GM12878 (cell line): ENCODE data around the gene OR5F1. TPM values are rescaled to one million over a fixed set of nuclear protein-coding genes. Genes with fewer than 3 reads are reported as not detected.

ENCODE experiments used
- ATAC-seq: fragments of 200-7000 bp; cut with Tn5 transposase; 3 replicates; pipeline ENCODE4 v1.9.1; 2020; ENCODE audit warnings: mild to moderate bottlenecking, moderate library complexity
- BruUV-seq: library from RNA; stranded (reverse); fragments of 400-500 nt; replicated peaks from 2 replicates; lab custom pipeline; 2021; lab: Mats Ljungman, UMichigan
- CTCF ChIA-PET: fragments of 300-600 bp; sonication (Branson Sonifier 250); formaldehyde crosslinking; extraction: SDS; loops from one replicate; lab custom pipeline; 2021; ENCODE audit warnings: inconsistent platforms; lab: Yijun Ruan, JAX
- POLR2A ChIA-PET: fragments of 350-600 bp; formaldehyde crosslinking; extraction: SDS; loops from one replicate; lab custom pipeline; 2021; ENCODE audit warnings: inconsistent platforms; lab: Charles Lee
- RAD21 ChIA-PET: fragments of 300-600 bp; sonication (Branson Sonifier 250); formaldehyde crosslinking; loops from one replicate; lab custom pipeline; 2023; ENCODE audit warnings: antibody characterized with exemption; ENCODE audit not compliant: unreplicated experiment; lab: Charles Lee
- SMC1A ChIA-PET: fragments of 300-600 bp; sonication (Branson Sonifier 250); formaldehyde crosslinking; loops from one replicate; lab custom pipeline; 2023; ENCODE audit not compliant: unreplicated experiment, uncharacterized antibody; lab: Charles Lee
- DNase-seq: peaks from one replicate; pipeline ENCODE4 v3.0.0-alpha.2; 2011; ENCODE audit warnings: low read depth, low spot score
- FAIRE-seq: peaks from 3 replicates; lab custom pipeline; 2011; peaks lifted over from hg19 to GRCh38; lab: Jason Lieb, UNC
- H2AFZ ChIP-seq: 2 replicates; pipeline ENCODE4 v1.6.0; 2011; ENCODE audit warnings: low read depth, low read length, control low read depth; ENCODE audit not compliant: control insufficient read depth
- H3K27ac ChIP-seq: 2 replicates; pipeline ENCODE4 v1.5.1; 2011; ENCODE audit warnings: control low read depth; ENCODE audit not compliant: control insufficient read depth, insufficient read depth
- H3K27me3 ChIP-seq, 2 experiments: replicated peaks in 1 of 2; 2 replicates each; pipeline versions ENCODE4 v1.6.0 to v1.6.1; 2011; ENCODE audit warnings: low read length in 1 of 2; ENCODE audit not compliant: control insufficient read depth in 2 of 2, insufficient read depth in 2 of 2
- H3K36me3 ChIP-seq, 2 experiments: 2 replicates each; pipeline ENCODE4 v1.5.1; 2011; ENCODE audit warnings: low read length in 1 of 2; ENCODE audit not compliant: control insufficient read depth in 2 of 2, insufficient read depth in 2 of 2
- H3K4me1 ChIP-seq: 2 replicates; pipeline ENCODE4 v1.6.1; 2011; ENCODE audit warnings: mild to moderate bottlenecking, low read length, moderate library complexity, mixed read lengths; ENCODE audit not compliant: control insufficient read depth, insufficient read depth
- H3K4me2 ChIP-seq: 2 replicates; pipeline ENCODE4 v1.6.0; 2011; ENCODE audit warnings: control low read depth; ENCODE audit not compliant: control insufficient read depth, insufficient read depth
- H3K4me3 ChIP-seq: fragments of 200-600 bp; sonication (generic); 2 replicates; pipeline ENCODE4 v1.5.1; 2016
- H3K79me2 ChIP-seq: 2 replicates; pipeline ENCODE4 v1.6.0; 2011; ENCODE audit warnings: low read length; ENCODE audit not compliant: control insufficient read depth, insufficient read depth
- H3K9ac ChIP-seq: 2 replicates; pipeline ENCODE4 v1.8.0; 2011; ENCODE audit warnings: low read length, control low read depth, mixed read lengths; ENCODE audit not compliant: control insufficient read depth, insufficient read depth
- H3K9me3 ChIP-seq: replicated peaks from 3 replicates; pipeline ENCODE4 v1.5.1; 2011; ENCODE audit warnings: mild to moderate bottlenecking, low read length; ENCODE audit not compliant: control insufficient read depth, insufficient read depth
- H4K20me1 ChIP-seq: 2 replicates; pipeline ENCODE4 v1.6.0; 2011; ENCODE audit not compliant: control insufficient read depth, insufficient read depth
- CBFB ChIP-seq: IDR thresholded peaks from 2 replicates; pipeline ENCODE4 v1.6.1; 2016; ENCODE audit warnings: antibody characterized with exemption, low read depth
- DPF2 ChIP-seq: fragments of 450-650 bp; IDR thresholded peaks from 2 replicates; pipeline ENCODE4 v1.6.1; 2017; ENCODE audit warnings: mild to moderate bottlenecking
- EZH2 ChIP-seq: IDR thresholded peaks from 2 replicates; pipeline ENCODE4 v1.6.1; 2012; ENCODE audit warnings: low read depth, mild to moderate bottlenecking, control low read depth, inconsistent platforms, low read length, borderline replicate concordance; ENCODE audit not compliant: control insufficient read depth
- FOXM1 ChIP-seq: IDR thresholded peaks from 2 replicates; pipeline ENCODE4 v1.6.1; 2012; ENCODE audit warnings: low read depth, mild to moderate bottlenecking, inconsistent platforms, low read length, moderate library complexity
- IKZF2 ChIP-seq, 2 experiments: fragments of 450-650 bp; IDR thresholded peaks; 2 replicates each; pipeline ENCODE4 v1.6.1; 2017; ENCODE audit warnings: mild to moderate bottlenecking in 2 of 2, moderate library complexity in 2 of 2
- LARP7 ChIP-seq: fragments of 450-650 bp; IDR thresholded peaks from 2 replicates; pipeline ENCODE4 v1.6.1; 2017; ENCODE audit warnings: mild to moderate bottlenecking
- MTA2 ChIP-seq: fragments of 450-650 bp; IDR thresholded peaks from 2 replicates; pipeline ENCODE4 v1.6.1; 2016; ENCODE audit warnings: low read depth, mild to moderate bottlenecking, moderate library complexity
- NFYA ChIP-seq: IDR thresholded peaks from 2 replicates; pipeline ENCODE4 v1.6.1; 2011; ENCODE audit warnings: low read depth, mild to moderate bottlenecking, low read length, improper control_type of control experiment, borderline replicate concordance
- NFYB ChIP-seq: IDR thresholded peaks from 2 replicates; pipeline ENCODE4 v1.6.1; 2011; ENCODE audit warnings: low read depth, mild to moderate bottlenecking, low read length, improper control_type of control experiment, moderate library complexity; ENCODE audit not compliant: insufficient read depth
- NR2C1 ChIP-seq: fragments of 450-650 bp; IDR thresholded peaks from 2 replicates; pipeline ENCODE4 v1.6.1; 2017; ENCODE audit warnings: antibody characterized with exemption, mild to moderate bottlenecking, moderate library complexity
- RB1 ChIP-seq: fragments of 450-650 bp; formaldehyde crosslinking; IDR thresholded peaks from 2 replicates; pipeline ENCODE4 v1.6.1; 2017; ENCODE audit warnings: mild to moderate bottlenecking, borderline replicate concordance
- SMAD5 ChIP-seq: IDR thresholded peaks from 2 replicates; pipeline ENCODE4 v1.6.1; 2016; ENCODE audit warnings: antibody characterized with exemption, low read depth
- TARDBP ChIP-seq: IDR thresholded peaks from 2 replicates; pipeline ENCODE4 v1.6.1; 2016; ENCODE audit warnings: borderline replicate concordance
- YBX1 ChIP-seq: fragments of 450-650 bp; IDR thresholded peaks from 2 replicates; pipeline ENCODE4 v1.6.1; 2016; ENCODE audit warnings: antibody characterized with exemption
- ZNF384 ChIP-seq: IDR thresholded peaks from 2 replicates; pipeline ENCODE4 v1.6.1; 2012; ENCODE audit warnings: low read depth, mild to moderate bottlenecking, low read length, improper control_type of control experiment, borderline replicate concordance
- ZNF687 ChIP-seq: fragments of 450-650 bp; IDR thresholded peaks from 2 replicates; pipeline ENCODE4 v1.6.1; 2017; ENCODE audit warnings: mild to moderate bottlenecking, moderate library complexity
- WGBS: methylation state at CpG from one replicate; pipeline ENCODE4 v1.1.6; 2016; ENCODE audit warnings: low lambda C conversion rate; ENCODE audit not compliant: insufficient replicate concordance, insufficient coverage; ENCODE audit errors: missing lambda C conversion rate; 5-methylcytosine and 5-hydroxymethylcytosine counted together
- in situ Hi-C: fragments of 300-500 bp; cut with MboI; formaldehyde crosslinking; loops from 9 replicates; pipeline ENCODE4 v1.14.3; 2018; ENCODE audit warnings: mixed read lengths
- intact Hi-C: fragments of 100-400 bp; cut with micrococcal nuclease; formaldehyde crosslinking; loops from one replicate; pipeline ENCODE4 v1.14.2; 2022; ENCODE audit not compliant: unreplicated experiment
- polyA plus RNA-seq, 11 experiments: library from polyadenylated mRNA; depleted of rRNA in 4 of 11; unstranded in 6 of 11; stranded (reverse) in 5 of 11; fragments of >200 nt; fragmentation: Nextera tagmentation in 4 of 11; fragmentation: Illumina TruSeq in 1 of 11; extraction: Ambion mirVana in 4 of 11; extraction: Trizol in 1 of 11; gene quantifications; 1 replicate in 1 of 11; 2 replicates in 10 of 11; pipeline versions ENCODE4 v1.2.1 to v1.2.3, GENCODE V29; 2011 to 2016; ENCODE audit warnings: inconsistent platforms in 2 of 11, missing spikeins in 2 of 11, low read depth in 1 of 11
- total RNA-seq, 4 experiments: library from RNA; depleted of rRNA in 3 of 4; stranded (reverse); fragments of >200 nt in 3 of 4; fragmentation: Illumina TruSeq in 1 of 4; extraction: Trizol in 1 of 4; gene quantifications; 2 replicates each; pipeline versions ENCODE4 v1.2.1 to v1.2.3, GENCODE V29; 2013 to 2021
- TF ChIP-seq, protein P1 (sequence below): fragments of 450-650 bp; formaldehyde crosslinking; IDR thresholded peaks from 2 replicates; pipeline ENCODE4 v1.4.0; 2020; ENCODE audit warnings: mild to moderate bottlenecking, moderate library complexity
- TF ChIP-seq, protein P2 (sequence below): fragments of 450-650 bp; IDR thresholded peaks from 2 replicates; pipeline ENCODE4 v1.6.1; 2017; ENCODE audit warnings: borderline replicate concordance

The OR5F1 gene
- total and polyA plus RNA-seq, 10 of the 15 experiments (the other 5 are each of a cell fraction or from before 2014, with no cell fraction given) = not detected

GRCh38 chr11:55967914-55968313 is 26.5 kb downstream of the OR5F1 start:
- H3K27ac ChIP-seq = no peak overlapping the region
- RAD21 ChIA-PET = no interaction called here
- POLR2A ChIA-PET = no interaction called here
- H2AFZ ChIP-seq = no peak overlapping the region
- H3K9ac ChIP-seq = no peak overlapping the region
- in situ Hi-C loops = no loop called here
- SMC1A ChIA-PET = interaction anchor here (1.2 kb wide), 1 partner anchor 12 kb away, joined by 3 read pairs; no protein-coding TSS in a partner anchor
- H3K36me3 ChIP-seq = no peaks in the 10 kb centered on the region
- H3K9me3 ChIP-seq = no peaks in the 10 kb centered on the region
- no peaks in the 10 kb centered on the region for H3K79me2 ChIP-seq
- CTCF ChIA-PET = no interaction called here
- WGBS = 45% methylated on average over 5 of the region's 5 CpGs
- FAIRE-seq = no peak
- H3K27me3 ChIP-seq = no peaks in the 10 kb centered on the region
- no peaks in the 10 kb centered on the region for H3K4me1 ChIP-seq
- no peak overlapping the region for H3K4me2 ChIP-seq
- no peak for DNase-seq
- no peak overlapping the region for H3K4me3 ChIP-seq
- no peaks in the 10 kb centered on the region for H4K20me1 ChIP-seq
- intact Hi-C loops = no loop called here
- BruUV-seq = no TSS peak
- no peak for ATAC-seq
- no peak for TF ChIP-seq TARDBP
- no peak for TF ChIP-seq RB1
- TF ChIP-seq IKZF2 (IDR thresholded peaks at IDR 0.05) = no peak
- no peak for TF ChIP-seq CBFB
- no peak for TF ChIP-seq DPF2
- no peak for TF ChIP-seq LARP7
- no peak for TF ChIP-seq EZH2
- no peak for TF ChIP-seq FOXM1
- TF ChIP-seq ZNF384 = no peak
- TF ChIP-seq NR2C1 = no peak
- TF ChIP-seq, protein P1, sequence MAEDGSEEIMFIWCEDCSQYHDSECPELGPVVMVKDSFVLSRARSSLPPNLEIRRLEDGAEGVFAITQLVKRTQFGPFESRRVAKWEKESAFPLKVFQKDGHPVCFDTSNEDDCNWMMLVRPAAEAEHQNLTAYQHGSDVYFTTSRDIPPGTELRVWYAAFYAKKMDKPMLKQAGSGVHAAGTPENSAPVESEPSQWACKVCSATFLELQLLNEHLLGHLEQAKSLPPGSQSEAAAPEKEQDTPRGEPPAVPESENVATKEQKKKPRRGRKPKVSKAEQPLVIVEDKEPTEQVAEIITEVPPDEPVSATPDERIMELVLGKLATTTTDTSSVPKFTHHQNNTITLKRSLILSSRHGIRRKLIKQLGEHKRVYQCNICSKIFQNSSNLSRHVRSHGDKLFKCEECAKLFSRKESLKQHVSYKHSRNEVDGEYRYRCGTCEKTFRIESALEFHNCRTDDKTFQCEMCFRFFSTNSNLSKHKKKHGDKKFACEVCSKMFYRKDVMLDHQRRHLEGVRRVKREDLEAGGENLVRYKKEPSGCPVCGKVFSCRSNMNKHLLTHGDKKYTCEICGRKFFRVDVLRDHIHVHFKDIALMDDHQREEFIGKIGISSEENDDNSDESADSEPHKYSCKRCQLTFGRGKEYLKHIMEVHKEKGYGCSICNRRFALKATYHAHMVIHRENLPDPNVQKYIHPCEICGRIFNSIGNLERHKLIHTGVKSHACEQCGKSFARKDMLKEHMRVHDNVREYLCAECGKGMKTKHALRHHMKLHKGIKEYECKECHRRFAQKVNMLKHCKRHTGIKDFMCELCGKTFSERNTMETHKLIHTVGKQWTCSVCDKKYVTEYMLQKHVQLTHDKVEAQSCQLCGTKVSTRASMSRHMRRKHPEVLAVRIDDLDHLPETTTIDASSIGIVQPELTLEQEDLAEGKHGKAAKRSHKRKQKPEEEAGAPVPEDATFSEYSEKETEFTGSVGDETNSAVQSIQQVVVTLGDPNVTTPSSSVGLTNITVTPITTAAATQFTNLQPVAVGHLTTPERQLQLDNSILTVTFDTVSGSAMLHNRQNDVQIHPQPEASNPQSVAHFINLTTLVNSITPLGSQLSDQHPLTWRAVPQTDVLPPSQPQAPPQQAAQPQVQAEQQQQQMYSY (CRISPR knock-in tag) = no peak
- TF ChIP-seq ZNF687 = no peak
- no peak for TF ChIP-seq MTA2
- TF ChIP-seq, protein P2, sequence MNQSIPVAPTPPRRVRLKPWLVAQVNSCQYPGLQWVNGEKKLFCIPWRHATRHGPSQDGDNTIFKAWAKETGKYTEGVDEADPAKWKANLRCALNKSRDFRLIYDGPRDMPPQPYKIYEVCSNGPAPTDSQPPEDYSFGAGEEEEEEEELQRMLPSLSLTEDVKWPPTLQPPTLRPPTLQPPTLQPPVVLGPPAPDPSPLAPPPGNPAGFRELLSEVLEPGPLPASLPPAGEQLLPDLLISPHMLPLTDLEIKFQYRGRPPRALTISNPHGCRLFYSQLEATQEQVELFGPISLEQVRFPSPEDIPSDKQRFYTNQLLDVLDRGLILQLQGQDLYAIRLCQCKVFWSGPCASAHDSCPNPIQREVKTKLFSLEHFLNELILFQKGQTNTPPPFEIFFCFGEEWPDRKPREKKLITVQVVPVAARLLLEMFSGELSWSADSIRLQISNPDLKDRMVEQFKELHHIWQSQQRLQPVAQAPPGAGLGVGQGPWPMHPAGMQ = no peak
- TF ChIP-seq SMAD5 = no peak
- no peak for TF ChIP-seq NFYA
- TF ChIP-seq NFYB = no peak
- no peak for TF ChIP-seq YBX1
